Measurements from ENCODE around the gene RDX. TPM values are rescaled to one million over a fixed set of nuclear protein-coding genes. Genes with fewer than 3 reads are reported as not detected.

RDX gene
- total and polyA plus RNA-seq, 10 of the 15 experiments (the other 5 are each of a cell fraction or from before 2014, with no cell fraction given): 24.6 to 62.2 (median 47.8) TPM

DNA sequence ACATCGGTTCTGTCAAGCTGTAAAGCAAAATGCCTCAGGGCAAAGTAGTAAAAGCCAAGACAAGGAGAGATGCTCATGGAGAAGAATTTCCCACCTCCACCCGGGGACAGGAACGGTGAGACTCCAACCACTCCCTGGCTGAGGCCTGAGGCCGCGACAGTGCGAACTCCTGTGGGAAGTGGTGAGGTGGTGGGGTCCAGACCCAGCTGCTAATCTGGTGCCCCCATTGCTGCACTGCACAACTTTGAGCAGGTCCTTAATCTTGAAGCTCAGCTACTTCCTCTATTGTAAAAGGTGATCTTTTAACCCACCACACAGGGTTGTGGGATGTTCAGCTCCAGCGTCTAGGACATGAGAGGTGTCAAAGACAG is 119.3 kb downstream of the RDX start:
- 62% methylated on average over 7 of the region's 7 CpGs for WGBS (ENCODE audit: insufficient coverage, insufficient replicate concordance, low lambda C conversion rate, missing lambda C conversion rate)
- ChIA-PET CTCF (interaction anchor here (0.7 to 1.6 kb wide), 4 partner anchors 9 to 198 kb away, joined by 3 to 5 read pairs (median 4); no protein-coding TSS in a partner anchor), POLR2A (no interaction called here), RAD21 (ENCODE audit: unreplicated experiment) (no interaction called here), SMC1A (ENCODE audit: uncharacterized antibody, unreplicated experiment) (interaction anchor here (1.2 kb wide), 1 partner anchor 191 kb away, joined by 3 read pairs; no protein-coding TSS in a partner anchor)
- no peak overlapping the region for H3K4me2 ChIP-seq (ENCODE audit: control insufficient read depth, insufficient read depth)
- BruUV-seq (replicated peaks): no TSS peak
- in situ Hi-C loops (cut with MboI) (no loop called here), intact Hi-C loops (cut with micrococcal nuclease; ENCODE audit: unreplicated experiment) (no loop called here)
- no peaks in the 10 kb centered on the region for H4K20me1 ChIP-seq (ENCODE audit: control insufficient read depth, insufficient read depth)
- H3K79me2 ChIP-seq (ENCODE audit: control insufficient read depth, insufficient read depth, low read length): no peaks in the 10 kb centered on the region
- H2AFZ ChIP-seq (ENCODE audit: control insufficient read depth, low read depth, low read length): no peak overlapping the region
- no peak overlapping the region for H3K4me3 ChIP-seq
- H3K27me3 ChIP-seq (replicated peaks in 1 of 2; ENCODE audit: control insufficient read depth in 2 of 2, insufficient read depth in 2 of 2, low read length in 1 of 2): no peaks in the 10 kb centered on the region; a peak in 2 of 4 replicates
- H3K9ac ChIP-seq (ENCODE audit: control insufficient read depth, insufficient read depth, low read length): no peak overlapping the region
- H3K9me3 ChIP-seq (replicated peaks; ENCODE audit: control insufficient read depth, insufficient read depth, low read length): no peaks in the 10 kb centered on the region
- H3K36me3 ChIP-seq (ENCODE audit: control insufficient read depth in 2 of 2, insufficient read depth in 2 of 2, low read length in 1 of 2): no peaks in the 10 kb centered on the region
- H3K27ac ChIP-seq (ENCODE audit: control insufficient read depth, insufficient read depth): no peak overlapping the region
- FAIRE-seq: no peak
- ATAC-seq: peak; percentile 29
- TF ChIP-seq NFXL1 (IDR thresholded peaks at IDR 0.05; ENCODE audit: borderline replicate concordance) (no peak), KLF5 (IDR thresholded peaks at IDR 0.05; ENCODE audit: partially characterized antibody) (no peak), CBX3 (IDR thresholded peaks at IDR 0.05; ENCODE audit: borderline replicate concordance, low read depth) (no peak), GATAD2B (conservative IDR thresholded peaks at IDR 0.05; ENCODE audit: low read depth) (no peak)
- TF ChIP-seq, protein P1, sequence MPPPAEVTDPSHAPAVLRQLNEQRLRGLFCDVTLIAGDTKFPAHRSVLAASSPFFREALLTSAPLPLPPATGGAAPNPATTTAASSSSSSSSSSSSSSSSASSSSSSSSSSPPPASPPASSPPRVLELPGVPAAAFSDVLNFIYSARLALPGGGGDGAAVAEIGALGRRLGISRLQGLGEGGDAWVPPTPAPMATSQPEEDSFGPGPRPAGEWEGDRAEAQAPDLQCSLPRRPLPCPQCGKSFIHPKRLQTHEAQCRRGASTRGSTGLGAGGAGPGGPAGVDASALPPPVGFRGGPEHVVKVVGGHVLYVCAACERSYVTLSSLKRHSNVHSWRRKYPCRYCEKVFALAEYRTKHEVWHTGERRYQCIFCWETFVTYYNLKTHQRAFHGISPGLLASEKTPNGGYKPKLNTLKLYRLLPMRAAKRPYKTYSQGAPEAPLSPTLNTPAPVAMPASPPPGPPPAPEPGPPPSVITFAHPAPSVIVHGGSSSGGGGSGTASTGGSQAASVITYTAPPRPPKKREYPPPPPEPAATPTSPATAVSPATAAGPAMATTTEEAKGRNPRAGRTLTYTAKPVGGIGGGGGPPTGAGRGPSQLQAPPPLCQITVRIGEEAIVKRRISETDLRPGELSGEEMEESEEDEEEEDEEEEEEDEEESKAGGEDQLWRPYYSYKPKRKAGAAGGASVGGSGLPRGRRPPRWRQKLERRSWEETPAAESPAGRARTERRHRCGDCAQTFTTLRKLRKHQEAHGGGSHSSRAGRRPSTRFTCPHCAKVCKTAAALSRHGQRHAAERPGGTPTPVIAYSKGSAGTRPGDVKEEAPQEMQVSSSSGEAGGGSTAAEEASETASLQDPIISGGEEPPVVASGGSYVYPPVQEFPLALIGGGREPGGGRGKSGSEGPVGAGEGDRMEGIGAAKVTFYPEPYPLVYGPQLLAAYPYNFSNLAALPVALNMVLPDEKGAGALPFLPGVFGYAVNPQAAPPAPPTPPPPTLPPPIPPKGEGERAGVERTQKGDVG (CRISPR knock-in tag; IDR thresholded peaks at IDR 0.05): no peak
- H3K4me1 ChIP-seq (ENCODE audit: control insufficient read depth, insufficient read depth, low read length): no peaks in the 10 kb centered on the region
- DNase-seq (ENCODE audit: low read depth, low spot score): no peak
